ENCODE data around the gene KNOP1. TPM values are rescaled to one million over a fixed set of nuclear protein-coding genes. Genes with fewer than 3 reads are reported as not detected.
"Not testable (repeated sequence)": the region's sequence is repeated elsewhere in the genome, so short reads cannot be mapped to it uniquely, and the experiment has no call there.

KNOP1 gene
- polyA plus RNA-seq, 4 donors: 38.9 to 48.5 (median 44.8) TPM

GRCh38 chr16:19688396-19689024 is 29.5 kb downstream of the KNOP1 start:
- no peak for DNase-seq (ENCODE audit: low read depth in 4 of 4, low spot score in 2 of 4)

GRCh38 chr16:19687279-19687678 is 30.7 kb downstream of the KNOP1 start:
- no peak for DNase-seq (ENCODE audit: low read depth in 4 of 4, low spot score in 2 of 4)

- DNase-seq (ENCODE audit: low read depth in 4 of 4, low spot score in 2 of 4): no peak
Observed at GRCh38 chr16:19685176-19685575, 32.9 kb downstream of the KNOP1 start.

- DNase-seq (ENCODE audit: low read depth in 4 of 4, low spot score in 2 of 4): no peak
Observed at GRCh38 chr16:19683453-19684236, 34.4 kb downstream of the KNOP1 start.

GRCh38 chr16:19681637-19682036 is 36.4 kb downstream of the KNOP1 start:
- DNase-seq (ENCODE audit: low read depth in 4 of 4, low spot score in 2 of 4): no peak

- DNase-seq (ENCODE audit: low read depth in 4 of 4, low spot score in 2 of 4): peak in 2 of 4 donors; percentile 6 to 16
Observed at GRCh38 chr16:19680881-19681340, 37.1 kb downstream of the KNOP1 start.

GRCh38 chr16:19679281-19679680 is 38.7 kb downstream of the KNOP1 start:
- not testable (repeated sequence) for DNase-seq (ENCODE audit: low read depth in 4 of 4, low spot score in 2 of 4)

- no peak for DNase-seq (ENCODE audit: low read depth in 4 of 4, low spot score in 2 of 4)
Observed at GRCh38 chr16:19678804-19679203, 39.2 kb downstream of the KNOP1 start.

- no peak for DNase-seq (ENCODE audit: low read depth in 4 of 4, low spot score in 2 of 4)
Observed at GRCh38 chr16:19677402-19677801, 40.6 kb downstream of the KNOP1 start.

GRCh38 chr16:19674485-19674884 is 43.5 kb downstream of the KNOP1 start:
- no peak for DNase-seq (ENCODE audit: low read depth in 4 of 4, low spot score in 2 of 4)

- DNase-seq (ENCODE audit: low read depth in 4 of 4, low spot score in 2 of 4): no peak
Observed at GRCh38 chr16:19672378-19672777, 45.6 kb downstream of the KNOP1 start.

- no peak for DNase-seq (ENCODE audit: low read depth in 4 of 4, low spot score in 2 of 4)
Observed at GRCh38 chr16:19666477-19666876, 51.5 kb downstream of the KNOP1 start.

GRCh38 chr16:19665313-19665712 is 52.7 kb downstream of the KNOP1 start:
- DNase-seq (ENCODE audit: low read depth in 4 of 4, low spot score in 2 of 4): not testable (repeated sequence)

GRCh38 chr16:19664166-19664565 is 53.9 kb downstream of the KNOP1 start:
- DNase-seq (ENCODE audit: low read depth in 4 of 4, low spot score in 2 of 4): no peak

GRCh38 chr16:19662351-19662750 is 55.7 kb downstream of the KNOP1 start:
- no peak for DNase-seq (ENCODE audit: low read depth in 4 of 4, low spot score in 2 of 4)

- no peak for DNase-seq (ENCODE audit: low read depth in 4 of 4, low spot score in 2 of 4)
Observed at GRCh38 chr16:19660432-19660831, 57.6 kb downstream of the KNOP1 start.

GRCh38 chr16:19659554-19659953 is 58.5 kb downstream of the KNOP1 start:
- DNase-seq (ENCODE audit: low read depth in 4 of 4, low spot score in 2 of 4): no peak

- no peak for DNase-seq (ENCODE audit: low read depth in 4 of 4, low spot score in 2 of 4)
Observed at GRCh38 chr16:19657831-19658230, 60.2 kb downstream of the KNOP1 start.

- no peak for DNase-seq (ENCODE audit: low read depth in 4 of 4, low spot score in 2 of 4)
Observed at GRCh38 chr16:19655242-19655777, 62.7 kb downstream of the KNOP1 start.

- DNase-seq (ENCODE audit: low read depth in 4 of 4, low spot score in 2 of 4): no peak
Observed at GRCh38 chr16:19654147-19654546, 63.9 kb downstream of the KNOP1 start.
